ENCODE results near the gene PRDM16. TPM values are rescaled to one million over a fixed set of nuclear protein-coding genes. Genes with fewer than 3 reads are reported as not detected.

The PRDM16 gene
- total and polyA plus RNA-seq, 2 experiments from 2014 or later: 0.14 to 0.16 TPM

- Histone ChIP-seq H4K20me1 (replicated peaks; ENCODE audit: insufficient read depth) (no peaks in the 10 kb centered on the region), H3K79me2 (replicated peaks; ENCODE audit: insufficient read depth) (no peaks in the 10 kb centered on the region), H3K4me1 (ENCODE audit: insufficient read depth) (peaks cover 7% of the 10 kb centered on the region; the same call in 1 of the 2 replicates), H3K27ac (ENCODE audit: low read depth) (peak overlapping the region; percentile 45; the same call in 1 of the 2 replicates), H3K36me3 (ENCODE audit: insufficient read depth) (no peaks in the 10 kb centered on the region), H3F3A (replicated peaks; ENCODE audit: low read depth) (no peaks in the 10 kb centered on the region), H2AFZ (no peak overlapping the region), H3K27me3 (ENCODE audit: insufficient read depth) (no peaks in the 10 kb centered on the region), H3K9me2 (ENCODE audit: insufficient read depth) (no peaks in the 10 kb centered on the region), H3K4me3 (no peak overlapping the region), H3K4me2 (peak overlapping the region; percentile 43; the same call in 1 of the 2 replicates)
- Mint-ChIP-seq H3K27me3 (ENCODE audit: insufficient read depth, low read depth, poor library complexity) (peaks cover 3% of the 10 kb centered on the region), H3K36me3 (ENCODE audit: low read depth) (peaks cover 14% of the 10 kb centered on the region), H3K9me3 (no peaks in the 10 kb centered on the region), H3K27ac (peak overlapping the region; percentile 95), H3K4me1 (peaks cover 16% of the 10 kb centered on the region), H3K4me3 (no peak overlapping the region)
- peak; percentile 76 for DNase-seq (ENCODE audit: low spot score)
- ATAC-seq: peak; percentile 90
- TF ChIP-seq ETS1 (IDR thresholded peaks at IDR 0.05): no peak
- TF ChIP-seq, protein P1, sequence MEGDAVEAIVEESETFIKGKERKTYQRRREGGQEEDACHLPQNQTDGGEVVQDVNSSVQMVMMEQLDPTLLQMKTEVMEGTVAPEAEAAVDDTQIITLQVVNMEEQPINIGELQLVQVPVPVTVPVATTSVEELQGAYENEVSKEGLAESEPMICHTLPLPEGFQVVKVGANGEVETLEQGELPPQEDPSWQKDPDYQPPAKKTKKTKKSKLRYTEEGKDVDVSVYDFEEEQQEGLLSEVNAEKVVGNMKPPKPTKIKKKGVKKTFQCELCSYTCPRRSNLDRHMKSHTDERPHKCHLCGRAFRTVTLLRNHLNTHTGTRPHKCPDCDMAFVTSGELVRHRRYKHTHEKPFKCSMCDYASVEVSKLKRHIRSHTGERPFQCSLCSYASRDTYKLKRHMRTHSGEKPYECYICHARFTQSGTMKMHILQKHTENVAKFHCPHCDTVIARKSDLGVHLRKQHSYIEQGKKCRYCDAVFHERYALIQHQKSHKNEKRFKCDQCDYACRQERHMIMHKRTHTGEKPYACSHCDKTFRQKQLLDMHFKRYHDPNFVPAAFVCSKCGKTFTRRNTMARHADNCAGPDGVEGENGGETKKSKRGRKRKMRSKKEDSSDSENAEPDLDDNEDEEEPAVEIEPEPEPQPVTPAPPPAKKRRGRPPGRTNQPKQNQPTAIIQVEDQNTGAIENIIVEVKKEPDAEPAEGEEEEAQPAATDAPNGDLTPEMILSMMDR (conservative IDR thresholded peaks at IDR 0.05; ENCODE audit: low read depth in 2 of 2): peak; percentile 35 to 66; a peak in 3 of 4 replicates
These were observed 402.5 kb downstream of the PRDM16 start for GRCh38 chr1:3471356-3472087.

- Histone ChIP-seq H3F3A (replicated peaks; ENCODE audit: low read depth) (no peaks in the 10 kb centered on the region), H3K4me3 (no peak overlapping the region), H3K9me2 (ENCODE audit: insufficient read depth) (no peaks in the 10 kb centered on the region), H4K20me1 (replicated peaks; ENCODE audit: insufficient read depth) (no peaks in the 10 kb centered on the region), H3K79me2 (replicated peaks; ENCODE audit: insufficient read depth) (no peaks in the 10 kb centered on the region), H3K27ac (ENCODE audit: low read depth) (peak overlapping the region; percentile 45; the same call in 1 of the 2 replicates), H2AFZ (no peak overlapping the region), H3K4me1 (ENCODE audit: insufficient read depth) (peaks cover 7% of the 10 kb centered on the region; the same call in 1 of the 2 replicates), H3K4me2 (no peak overlapping the region), H3K36me3 (ENCODE audit: insufficient read depth) (no peaks in the 10 kb centered on the region), H3K27me3 (ENCODE audit: insufficient read depth) (no peaks in the 10 kb centered on the region)
- H3K27ac Mint-ChIP-seq: peak overlapping the region; percentile 90
- ATAC-seq (no peak), DNase-seq (ENCODE audit: low spot score) (no peak)
- H3K27me3 Mint-ChIP-seq (ENCODE audit: insufficient read depth, low read depth, poor library complexity): peaks cover 3% of the 10 kb centered on the region
- H3K4me1 Mint-ChIP-seq: peaks cover 16% of the 10 kb centered on the region
- no peaks in the 10 kb centered on the region for H3K9me3 Mint-ChIP-seq
- H3K4me3 Mint-ChIP-seq: no peak overlapping the region
- peaks cover 14% of the 10 kb centered on the region for H3K36me3 Mint-ChIP-seq (ENCODE audit: low read depth)
- TF ChIP-seq ZNF114 (CRISPR knock-in tag; IDR thresholded peaks at IDR 0.05) (no peak), EZH2phosphoT487 (IDR thresholded peaks at IDR 0.05; ENCODE audit: unreplicated experiment) (no peak), STAT1 (IDR thresholded peaks at IDR 0.05; ENCODE audit: unreplicated experiment) (no peak), NANOG (IDR thresholded peaks at IDR 0.05; ENCODE audit: borderline replicate concordance) (no peak), ZNF331 (CRISPR knock-in tag; IDR thresholded peaks at IDR 0.05; ENCODE audit: low read depth) (no peak), REST (IDR thresholded peaks at IDR 0.05; ENCODE audit: unreplicated experiment) (no peak), EZH2 (IDR thresholded peaks at IDR 0.05; ENCODE audit: low read depth, unreplicated experiment) (no peak), CREB1 (CRISPR knock-in tag; IDR thresholded peaks at IDR 0.05; ENCODE audit: low read depth) (no peak), JUNB (IDR thresholded peaks at IDR 0.05; ENCODE audit: unreplicated experiment) (no peak)
- TF ChIP-seq, protein P1 (conservative IDR thresholded peaks at IDR 0.05; ENCODE audit: low read depth in 2 of 2): no peak
These were observed 403.3 kb downstream of the PRDM16 start for GRCh38 chr1:3472088-3472850.

All from GM23338 (cell line).